SJCRH30 (cell line): ENCODE results near the gene PRPF38B. TPM values are rescaled to one million over a fixed set of nuclear protein-coding genes. Genes with fewer than 3 reads are reported as not detected.
"Not testable (repeated sequence)": the region's sequence is repeated elsewhere in the genome, so short reads cannot be mapped to it uniquely, and the experiment has no call there.

ENCODE experiments used
- DNase-seq, 2 experiments: peaks; one replicate each; pipeline ENCODE4 v3.0.0-alpha.2; 2015 to 2020
- H3K27ac ChIP-seq: fragments of 250-450 bp; sonication (Bioruptor Pico); 2 replicates; pipeline ENCODE4 v1.5.1; 2020; ENCODE audit warnings: mild to moderate bottlenecking, moderate library complexity
- H3K27me3 ChIP-seq: fragments of 250-450 bp; sonication (Bioruptor Pico); 2 replicates; pipeline ENCODE4 v1.5.1; 2020; ENCODE audit warnings: mild to moderate bottlenecking, moderate library complexity
- H3K36me3 ChIP-seq: fragments of 250-450 bp; sonication (Bioruptor Pico); 2 replicates; pipeline ENCODE4 v1.5.1; 2020; ENCODE audit warnings: mild to moderate bottlenecking, moderate library complexity
- H3K4me1 ChIP-seq: fragments of 250-450 bp; sonication (Bioruptor Pico); 2 replicates; pipeline ENCODE4 v1.5.1; 2020; ENCODE audit warnings: mild to moderate bottlenecking, moderate library complexity
- H3K4me3 ChIP-seq: fragments of 250-450 bp; sonication (Bioruptor Pico); 2 replicates; pipeline ENCODE4 v1.5.1; 2020; ENCODE audit warnings: mild to moderate bottlenecking, moderate library complexity
- H3K9me3 ChIP-seq: fragments of 250-450 bp; sonication (Bioruptor Pico); replicated peaks from 2 replicates; pipeline ENCODE4 v1.5.1; 2020; ENCODE audit warnings: mild to moderate bottlenecking, moderate library complexity
- total RNA-seq: library from RNA; depleted of rRNA; stranded (reverse); fragments of >200 nt; shearing (Covaris generic); gene quantifications from 2 replicates; pipeline ENCODE4 v1.2.3, GENCODE V29; 2014

The PRPF38B gene
- total RNA-seq, 1 experiment from 2014 or later = 43.5 TPM

- Histone ChIP-seq H3K27me3 (no peaks in the 10 kb centered on the region), H3K4me3 (no peak overlapping the region), H3K9me3 (no peaks in the 10 kb centered on the region), H3K36me3 (peaks cover 71% of the 10 kb centered on the region), H3K4me1 (peaks cover 10% of the 10 kb centered on the region; the same call in 1 of the 2 replicates), H3K27ac (no peak overlapping the region)
- DNase-seq = no peak
Observed at GRCh38 chr1:108699375-108700332, 7.5 kb downstream of the PRPF38B start.

GRCh38 chr1:108701176-108701849 is 9.2 kb downstream of the PRPF38B start:
- no peak overlapping the region for H3K27ac ChIP-seq
- H3K4me3 ChIP-seq = no peak overlapping the region
- no peaks in the 10 kb centered on the region for H3K9me3 ChIP-seq
- peaks cover 58% of the 10 kb centered on the region for H3K36me3 ChIP-seq
- no peaks in the 10 kb centered on the region for H3K27me3 ChIP-seq
- H3K4me1 ChIP-seq = peaks cover 6% of the 10 kb centered on the region; the same call in 1 of the 2 replicates
- no peak for DNase-seq

GRCh38 chr1:108702109-108702508 is 10.0 kb downstream of the PRPF38B start:
- H3K27ac ChIP-seq, H3K4me1 ChIP-seq, H3K9me3 ChIP-seq, H3K27me3 ChIP-seq, H3K4me3 ChIP-seq, DNase-seq: not testable (repeated sequence)
- H3K36me3 ChIP-seq = peaks cover 50% of the 10 kb centered on the region

GRCh38 chr1:108703939-108704338 is 11.8 kb downstream of the PRPF38B start:
- Histone ChIP-seq H3K27ac (no peak overlapping the region), H3K36me3 (peaks cover 33% of the 10 kb centered on the region), H3K9me3 (no peaks in the 10 kb centered on the region), H3K4me3 (no peak overlapping the region), H3K27me3 (no peaks in the 10 kb centered on the region), H3K4me1 (peaks cover 6% of the 10 kb centered on the region; the same call in 1 of the 2 replicates)
- DNase-seq = no peak

- Histone ChIP-seq H3K27ac (peak overlapping the region; percentile 7; the same call in 1 of the 2 replicates), H3K27me3 (no peaks in the 10 kb centered on the region), H3K4me3 (no peak overlapping the region), H3K9me3 (no peaks in the 10 kb centered on the region), H3K4me1 (peaks cover 6% of the 10 kb centered on the region; the same call in 1 of the 2 replicates), H3K36me3 (peaks cover 27% of the 10 kb centered on the region)
- DNase-seq = peak in 1 of 2 experiments; percentile 50
Observed at GRCh38 chr1:108704496-108704895, 12.4 kb downstream of the PRPF38B start.

GRCh38 chr1:108706643-108707042 is 14.5 kb downstream of the PRPF38B start:
- no peak for DNase-seq
- Histone ChIP-seq H3K4me1 (peaks cover 6% of the 10 kb centered on the region; the same call in 1 of the 2 replicates), H3K27me3 (no peaks in the 10 kb centered on the region), H3K27ac (no peak overlapping the region), H3K36me3 (peaks cover 6% of the 10 kb centered on the region), H3K9me3 (no peaks in the 10 kb centered on the region), H3K4me3 (no peak overlapping the region)

- DNase-seq = peak in 1 of 2 experiments; percentile 36
- no peak overlapping the region for H3K4me3 ChIP-seq
- no peaks in the 10 kb centered on the region for H3K9me3 ChIP-seq
- peaks cover 4% of the 10 kb centered on the region; the same call in 1 of the 2 replicates for H3K4me1 ChIP-seq
- no peaks in the 10 kb centered on the region for H3K36me3 ChIP-seq
- H3K27ac ChIP-seq = no peak overlapping the region
- H3K27me3 ChIP-seq = no peaks in the 10 kb centered on the region
Observed at GRCh38 chr1:108708691-108709660, 16.9 kb downstream of the PRPF38B start.

- no peak for DNase-seq
Observed at GRCh38 chr1:108712606-108713150, 20.6 kb downstream of the PRPF38B start, which contains the start of gene FNDC7. Gene FNDC7 (plus strand): TSS chr1:108712908. CDS start chr1:108712934, 26 bp downstream.

GRCh38 chr1:108715932-108716331 is 23.8 kb downstream of the PRPF38B start:
- 0 out of 2 replicates have a peak, but pooled peaks cover 2% of the 10 kb centered on the region for H3K4me1 ChIP-seq

More at GRCh38 chr1:108712606-108713150, 20.6 kb downstream of the PRPF38B start, which contains the start of gene FNDC7:
- H3K36me3 ChIP-seq = no peaks in the 10 kb centered on the region
- H3K4me3 ChIP-seq = no peak within 1 kb of the TSS
- no peaks in the 10 kb centered on the region for H3K9me3 ChIP-seq
- H3K27ac ChIP-seq = no peak within 1 kb of the TSS
- H3K27me3 ChIP-seq = no peaks in the 10 kb centered on the region
- H3K4me1 ChIP-seq = no peaks in the 10 kb centered on the region

GRCh38 chr1:108716437-108717230 is 24.5 kb downstream of the PRPF38B start:
- Histone ChIP-seq H3K27ac (no peak overlapping the region), H3K4me1 (0 out of 2 replicates have a peak, but pooled peaks cover 2% of the 10 kb centered on the region), H3K27me3 (no peaks in the 10 kb centered on the region), H3K36me3 (no peaks in the 10 kb centered on the region), H3K9me3 (no peaks in the 10 kb centered on the region), H3K4me3 (no peak overlapping the region)
- no peak for DNase-seq

More at GRCh38 chr1:108715932-108716331, 23.8 kb downstream of the PRPF38B start:
- no peak overlapping the region for H3K27ac ChIP-seq
- no peak for DNase-seq
- no peaks in the 10 kb centered on the region for H3K27me3 ChIP-seq
- no peaks in the 10 kb centered on the region for H3K36me3 ChIP-seq
- H3K4me3 ChIP-seq = no peak overlapping the region
- no peaks in the 10 kb centered on the region for H3K9me3 ChIP-seq

GRCh38 chr1:108717774-108718316 is 25.7 kb downstream of the PRPF38B start:
- Histone ChIP-seq H3K27ac (no peak overlapping the region), H3K36me3 (no peaks in the 10 kb centered on the region), H3K27me3 (no peaks in the 10 kb centered on the region), H3K4me1 (0 out of 2 replicates have a peak, but pooled peaks cover 2% of the 10 kb centered on the region), H3K9me3 (no peaks in the 10 kb centered on the region), H3K4me3 (no peak overlapping the region)
- no peak for DNase-seq

GRCh38 chr1:108718927-108719655 is 27.0 kb downstream of the PRPF38B start:
- Histone ChIP-seq H3K9me3 (no peaks in the 10 kb centered on the region), H3K27ac (no peak overlapping the region), H3K36me3 (no peaks in the 10 kb centered on the region), H3K4me1 (0 out of 2 replicates have a peak, but pooled peaks cover 2% of the 10 kb centered on the region), H3K27me3 (no peaks in the 10 kb centered on the region), H3K4me3 (no peak overlapping the region)
- no peak for DNase-seq
